ENCODE data around the gene ACIN1.

DNA sequence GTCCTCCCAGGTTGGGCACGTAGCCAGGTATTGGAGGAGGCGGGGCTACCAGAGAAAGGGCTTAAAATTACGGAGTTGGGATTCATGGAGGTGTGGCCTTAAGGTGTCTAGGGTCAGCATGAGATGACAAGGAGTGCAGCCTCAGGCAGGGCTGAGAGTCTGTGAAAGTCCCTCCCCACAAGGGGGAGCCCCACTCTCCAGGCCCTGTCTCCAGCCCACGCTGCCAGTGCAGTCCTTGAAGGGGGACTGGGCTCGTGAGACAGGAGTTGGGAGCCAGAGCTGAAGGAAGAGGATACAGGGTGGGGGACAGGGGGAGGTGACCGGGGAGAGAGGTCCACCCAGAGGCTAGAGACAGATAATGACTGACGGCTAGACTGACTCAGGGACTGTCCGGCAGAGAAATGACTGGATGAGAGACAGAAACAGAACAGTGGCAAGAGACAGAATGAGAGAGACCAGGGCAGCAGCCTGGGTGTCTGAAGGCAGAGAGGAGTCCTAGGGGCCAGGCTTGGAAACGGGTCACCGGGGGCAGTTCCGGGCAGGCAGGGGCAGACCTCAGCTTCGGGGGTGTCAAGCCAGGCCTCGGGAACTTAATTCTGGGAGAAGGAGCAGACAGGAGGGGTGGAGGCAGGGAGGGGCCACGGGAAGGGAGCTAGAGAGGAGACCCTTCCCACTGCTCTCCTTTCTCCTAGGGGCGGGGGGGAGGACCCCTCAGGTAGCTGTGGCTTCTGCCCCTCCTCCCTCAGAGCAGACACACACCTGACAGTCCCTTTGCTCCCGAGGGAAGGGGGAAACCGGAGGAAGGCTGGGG is 38.6 kb downstream of the ACIN1 start:
- TF ChIP-seq, protein P1, sequence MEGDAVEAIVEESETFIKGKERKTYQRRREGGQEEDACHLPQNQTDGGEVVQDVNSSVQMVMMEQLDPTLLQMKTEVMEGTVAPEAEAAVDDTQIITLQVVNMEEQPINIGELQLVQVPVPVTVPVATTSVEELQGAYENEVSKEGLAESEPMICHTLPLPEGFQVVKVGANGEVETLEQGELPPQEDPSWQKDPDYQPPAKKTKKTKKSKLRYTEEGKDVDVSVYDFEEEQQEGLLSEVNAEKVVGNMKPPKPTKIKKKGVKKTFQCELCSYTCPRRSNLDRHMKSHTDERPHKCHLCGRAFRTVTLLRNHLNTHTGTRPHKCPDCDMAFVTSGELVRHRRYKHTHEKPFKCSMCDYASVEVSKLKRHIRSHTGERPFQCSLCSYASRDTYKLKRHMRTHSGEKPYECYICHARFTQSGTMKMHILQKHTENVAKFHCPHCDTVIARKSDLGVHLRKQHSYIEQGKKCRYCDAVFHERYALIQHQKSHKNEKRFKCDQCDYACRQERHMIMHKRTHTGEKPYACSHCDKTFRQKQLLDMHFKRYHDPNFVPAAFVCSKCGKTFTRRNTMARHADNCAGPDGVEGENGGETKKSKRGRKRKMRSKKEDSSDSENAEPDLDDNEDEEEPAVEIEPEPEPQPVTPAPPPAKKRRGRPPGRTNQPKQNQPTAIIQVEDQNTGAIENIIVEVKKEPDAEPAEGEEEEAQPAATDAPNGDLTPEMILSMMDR (conservative IDR thresholded peaks at IDR 0.05), result peak; percentile 87
- TF ChIP-seq ZFX (IDR thresholded peaks at IDR 0.05), result no peak

Measured in C4-2B (cell line).